H1 (cell line): ENCODE data around the gene SKIDA1. TPM values are rescaled to one million over a fixed set of nuclear protein-coding genes. Genes with fewer than 3 reads are reported as not detected.
A peak's percentile ranks its signal among the peaks of the same experiment; 100 is the strongest.

Experiments
- CTCF ChIA-PET: fragments of 300-600 bp; sonication (Branson Sonifier 250); formaldehyde crosslinking; loops from one replicate; lab custom pipeline; 2021; ENCODE audit not compliant: partially characterized antibody; lab: Charles Lee
- POLR2A ChIA-PET: fragments of 300-600 bp; sonication (Branson Sonifier 250); formaldehyde crosslinking; loops from one replicate; lab custom pipeline; 2021; ENCODE audit warnings: inconsistent platforms; ENCODE audit not compliant: partially characterized antibody; lab: Charles Lee
- DNase-seq, 2 experiments: peaks; one replicate each; pipeline versions ENCODE4 v3.0.0 to v3.0.0-alpha.2; 2010 to 2022; ENCODE audit warnings: low spot score in 2 of 2, low read depth in 1 of 2, mixed read lengths in 1 of 2
- FAIRE-seq: peaks from 2 replicates; lab custom pipeline; 2011; peaks lifted over from hg19 to GRCh38; lab: Jason Lieb, UNC
- H2AFZ ChIP-seq: 2 replicates; pipeline ENCODE4 v1.8.1; 2012; ENCODE audit warnings: low read length, inconsistent platforms
- H2AK5ac ChIP-seq: 2 replicates; pipeline ENCODE4 v1.6.1; 2013; ENCODE audit warnings: low read depth, low read length
- H2BK120ac ChIP-seq: replicated peaks from 2 replicates; pipeline ENCODE3; 2013; ENCODE audit warnings: low read depth, low read length, inconsistent platforms
- H2BK12ac ChIP-seq: 2 replicates; pipeline ENCODE4 v1.6.1; 2013; ENCODE audit warnings: low read depth, low read length
- H2BK15ac ChIP-seq: 2 replicates; pipeline ENCODE4 v1.6.1; 2013; ENCODE audit warnings: low read length
- H2BK20ac ChIP-seq: 2 replicates; pipeline ENCODE4 v1.6.1; 2013; ENCODE audit warnings: low read length
- H2BK5ac ChIP-seq: 2 replicates; pipeline ENCODE4 v1.6.1; 2013; ENCODE audit warnings: low read depth, low read length
- H3K14ac ChIP-seq: 2 replicates; pipeline ENCODE4 v1.6.1; 2013; ENCODE audit warnings: inconsistent platforms; ENCODE audit not compliant: insufficient read length
- H3K18ac ChIP-seq: 2 replicates; pipeline ENCODE4 v1.6.1; 2013; ENCODE audit warnings: low read length; ENCODE audit errors: extremely low read depth
- H3K23ac ChIP-seq: 2 replicates; pipeline ENCODE4 v1.6.1; 2013; ENCODE audit warnings: inconsistent platforms; ENCODE audit not compliant: insufficient read length
- H3K23me2 ChIP-seq: 2 replicates; pipeline ENCODE4 v1.6.1; 2013; ENCODE audit warnings: low read depth, low read length
- H3K27ac ChIP-seq: 2 replicates; pipeline ENCODE4 v1.6.1; 2011; ENCODE audit warnings: low read depth, low read length, inconsistent platforms
- H3K27me3 ChIP-seq, 4 experiments: replicated peaks in 1 of 4; 1 replicate in 1 of 4; 2 replicates in 3 of 4; pipeline versions ENCODE4 v1.6.1 to v1.8.1; 2011 to 2013; ENCODE audit warnings: low read length in 3 of 4, mild to moderate bottlenecking in 3 of 4, inconsistent platforms in 2 of 4, mixed read lengths in 2 of 4, moderate library complexity in 1 of 4; ENCODE audit not compliant: control insufficient read depth in 3 of 4, insufficient read depth in 3 of 4; ENCODE audit errors: extremely low read depth in 1 of 4
- H3K36me3 ChIP-seq, 4 experiments: 2 replicates each; pipeline versions ENCODE4 v1.6.1 to v1.8.1; 2011 to 2013; ENCODE audit warnings: mild to moderate bottlenecking in 4 of 4, low read length in 3 of 4, moderate library complexity in 2 of 4, control low read depth in 1 of 4, inconsistent platforms in 1 of 4; ENCODE audit not compliant: insufficient read depth in 4 of 4, control insufficient read depth in 2 of 4
- H3K4ac ChIP-seq: replicated peaks from 2 replicates; pipeline ENCODE3; 2013; ENCODE audit warnings: low read length, low read depth, mixed read lengths, inconsistent platforms; ENCODE audit not compliant: insufficient read length
- H3K4me1 ChIP-seq, 4 experiments: replicated peaks in 1 of 4; 1 replicate in 1 of 4; 2 replicates in 3 of 4; pipeline versions ENCODE4 v1.6.1 to v1.8.1; 2011 to 2013; ENCODE audit warnings: low read length in 3 of 4, inconsistent platforms in 2 of 4, mixed read lengths in 1 of 4; ENCODE audit not compliant: insufficient read depth in 4 of 4, control insufficient read depth in 3 of 4
- H3K4me2 ChIP-seq, 2 experiments: 2 replicates each; pipeline versions ENCODE4 v1.6.1 to v1.8.1; 2011 to 2013; ENCODE audit warnings: low read depth in 2 of 2, low read length in 2 of 2, control low read depth in 1 of 2, inconsistent platforms in 1 of 2, mild to moderate bottlenecking in 1 of 2; ENCODE audit not compliant: insufficient read depth in 1 of 2
- H3K4me3 ChIP-seq, 4 experiments: fragments of 200-600, 300-600 bp in 1 of 4; sonication (generic), shearing (Covaris generic), sonication (Bioruptor Twin) in 1 of 4; 2 replicates each; pipeline versions ENCODE4 v1.5.1 to v1.8.1; 2011 to 2016; ENCODE audit warnings: low read length in 4 of 4, low read depth in 3 of 4, control low read depth in 2 of 4, inconsistent platforms in 2 of 4, mild to moderate bottlenecking in 2 of 4, mixed read lengths in 1 of 4, moderate library complexity in 1 of 4; ENCODE audit not compliant: insufficient read depth in 2 of 4; ENCODE audit errors: extremely low read depth in 1 of 4
- H3K56ac ChIP-seq: replicated peaks from 2 replicates; pipeline ENCODE3; 2013; ENCODE audit warnings: low read depth, mild to moderate bottlenecking, mixed read lengths, low read length, inconsistent platforms; ENCODE audit not compliant: insufficient read length
- H3K79me1 ChIP-seq: 2 replicates; pipeline ENCODE4 v1.6.1; 2013; ENCODE audit warnings: low read depth, low read length, control low read depth
- H3K79me2 ChIP-seq, 2 experiments: 2 replicates each; pipeline versions ENCODE4 v1.6.1 to v1.8.1; 2012 to 2013; ENCODE audit warnings: low read length in 2 of 2, mild to moderate bottlenecking in 2 of 2, inconsistent platforms in 1 of 2; ENCODE audit not compliant: insufficient read depth in 2 of 2, control insufficient read depth in 1 of 2
- H3K9ac ChIP-seq, 4 experiments: replicated peaks in 1 of 4; 1 replicate in 1 of 4; 2 replicates in 3 of 4; pipeline versions ENCODE4 v1.6.1 to v1.8.1; 2011 to 2013; ENCODE audit warnings: low read depth in 3 of 4, low read length in 3 of 4, control low read depth in 2 of 4, mild to moderate bottlenecking in 2 of 4, moderate library complexity in 2 of 4, inconsistent platforms in 1 of 4; ENCODE audit errors: extremely low read depth in 1 of 4
- H3K9me3 ChIP-seq, 2 experiments: 2 replicates each; pipeline versions ENCODE4 v1.6.1 to v1.8.1; 2012 to 2013; ENCODE audit warnings: mild to moderate bottlenecking in 2 of 2, moderate library complexity in 2 of 2, control low read depth in 1 of 2, inconsistent platforms in 1 of 2, low read depth in 1 of 2, low read length in 1 of 2, mixed read lengths in 1 of 2; ENCODE audit not compliant: insufficient read depth in 2 of 2
- H4K20me1 ChIP-seq, 2 experiments: replicated peaks in 1 of 2; 2 replicates each; pipeline versions ENCODE3 to v1.8.1; 2011 to 2013; ENCODE audit warnings: inconsistent platforms in 2 of 2, low read length in 2 of 2, mild to moderate bottlenecking in 1 of 2; ENCODE audit not compliant: insufficient read depth in 2 of 2, control insufficient read depth in 1 of 2
- H4K5ac ChIP-seq: 2 replicates; pipeline ENCODE4 v1.6.1; 2013; ENCODE audit warnings: low read length, low read depth, mixed read lengths, inconsistent platforms; ENCODE audit not compliant: insufficient read length
- H4K8ac ChIP-seq: 2 replicates; pipeline ENCODE4 v1.8.0; 2013; ENCODE audit warnings: mild to moderate bottlenecking, moderate library complexity, low read length, inconsistent platforms; ENCODE audit not compliant: insufficient read depth; ENCODE audit errors: extremely low read depth
- H4K91ac ChIP-seq: replicated peaks from 2 replicates; pipeline ENCODE3; 2013; ENCODE audit warnings: low read length, mixed read lengths, inconsistent platforms; ENCODE audit not compliant: insufficient read length
- BACH1 ChIP-seq: IDR thresholded peaks from 2 replicates; pipeline ENCODE4 v1.6.1; 2012; ENCODE audit warnings: low read length, improper control_type of control experiment
- GTF2F1 ChIP-seq: IDR thresholded peaks from 2 replicates; pipeline ENCODE4 v1.6.1; 2012; ENCODE audit warnings: low read depth, low read length, improper control_type of control experiment, borderline replicate concordance
- KDM1A ChIP-seq: fragments of 200-600, 300-600 bp; sonication (generic); IDR thresholded peaks from 2 replicates; pipeline ENCODE4 v1.7.1; 2016; ENCODE audit warnings: mild to moderate bottlenecking, low read length, borderline replicate concordance
- RAD21 ChIP-seq, 2 experiments: IDR thresholded peaks in 1 of 2; conservative IDR thresholded peaks in 1 of 2; 2 replicates each; pipeline ENCODE4 v1.6.1; 2011; ENCODE audit warnings: low read depth in 2 of 2, low read length in 2 of 2, improper control_type of control experiment in 1 of 2, inconsistent platforms in 1 of 2, mild to moderate bottlenecking in 1 of 2, moderate library complexity in 1 of 2
- SP2 ChIP-seq: IDR thresholded peaks from 2 replicates; pipeline ENCODE4 v1.6.1; 2012; ENCODE audit warnings: mild to moderate bottlenecking, low read length, inconsistent platforms
- WGBS, 2 experiments: shearing (Covaris generic) in 1 of 2; methylation state at CpG; one replicate each; pipeline versions ENCODE4 v1.1.6 to v1.1.7; 2013 to 2015; ENCODE audit warnings: low lambda C conversion rate in 2 of 2, mixed read lengths in 2 of 2, inconsistent platforms in 1 of 2, low coverage in 1 of 2, missing lambda C conversion rate in 1 of 2; ENCODE audit not compliant: insufficient replicate concordance in 2 of 2, insufficient coverage in 1 of 2, insufficient read length in 1 of 2; ENCODE audit errors: extremely low coverage in 1 of 2, missing lambda C conversion rate in 1 of 2; 5-methylcytosine and 5-hydroxymethylcytosine counted together
- polyA plus RNA-seq, 7 experiments: library from polyadenylated mRNA; depleted of rRNA in 3 of 7; stranded (reverse) in 5 of 7; unstranded in 2 of 7; fragments of >200 nt in 5 of 7; fragments of 200-250 nt in 2 of 7; gene quantifications; 1 replicate in 5 of 7; 2 replicates in 1 of 7; 4 replicates in 1 of 7; pipeline versions ENCODE4 v1.2.1 to v1.2.3, GENCODE V29; 2011 to 2013; ENCODE audit warnings: missing spikeins in 2 of 7, mixed read lengths in 2 of 7
- total RNA-seq: library from RNA; stranded (reverse); fragmentation: NEBNext Ultra II Directional; extraction: Animal tissue kit (Norgen Biotek cat#: 25700); gene quantifications from 2 replicates; pipeline ENCODE4 v1.2.1, GENCODE V29; 2021
- TF ChIP-seq, protein P1 (sequence below): IDR thresholded peaks from 2 replicates; pipeline ENCODE4 v1.6.1; 2012; ENCODE audit warnings: inconsistent platforms

The SKIDA1 gene
- total and polyA plus RNA-seq, 2 of the 8 experiments (the other 6 are each of a cell fraction or from before 2014, with no cell fraction given), result 1.5 to 8.0 TPM

DNA sequence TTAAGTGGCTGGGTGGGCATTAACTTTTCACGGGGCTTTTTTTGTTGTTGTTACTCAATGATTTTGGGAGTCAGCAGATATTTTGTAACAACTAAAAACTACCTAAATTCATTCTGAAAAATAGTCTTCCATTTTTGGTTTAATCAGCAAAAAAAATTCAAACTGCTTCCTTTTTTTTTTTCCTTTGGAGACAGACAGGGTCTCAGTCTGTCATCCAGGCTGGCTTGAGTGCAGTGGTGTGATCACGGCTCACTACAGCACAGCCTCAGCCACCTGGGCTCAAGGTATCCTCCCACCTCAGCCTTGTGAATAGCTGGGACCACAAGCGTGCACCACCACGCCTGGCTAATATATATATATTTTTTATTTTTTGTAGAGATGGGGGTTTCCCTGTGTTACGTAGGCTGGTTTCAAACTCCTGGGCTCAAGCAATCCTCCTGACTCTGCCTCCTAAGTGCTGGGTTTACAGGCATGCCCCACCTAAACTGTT is 36.5 kb downstream of the SKIDA1 start:
- no peaks in the 10 kb centered on the region for H4K20me1 ChIP-seq
- POLR2A ChIA-PET, result interaction anchor here (1.1 kb wide), 2 partner anchors 38 to 207 kb away, joined by 3 to 4 read pairs; no protein-coding TSS in a partner anchor
- H3K23ac ChIP-seq, result no peak overlapping the region
- DNase-seq, result no peak
- CTCF ChIA-PET, result interaction anchor here (0.6 to 0.9 kb wide), 6 partner anchors 11 to 405 kb away, joined by 3 to 5 read pairs (median 3); no protein-coding TSS in a partner anchor
- no peak overlapping the region for H3K27ac ChIP-seq
- no peak for TF ChIP-seq GTF2F1
- TF ChIP-seq, protein P1, sequence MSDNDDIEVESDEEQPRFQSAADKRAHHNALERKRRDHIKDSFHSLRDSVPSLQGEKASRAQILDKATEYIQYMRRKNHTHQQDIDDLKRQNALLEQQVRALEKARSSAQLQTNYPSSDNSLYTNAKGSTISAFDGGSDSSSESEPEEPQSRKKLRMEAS, result no peak
- no peak for TF ChIP-seq RAD21 (IDR thresholded peaks at IDR 0.05 in 1 of 2, conservative IDR thresholded peaks at IDR 0.05 in 1 of 2; ENCODE audit: low read depth in 2 of 2, low read length in 2 of 2)
- TF ChIP-seq SP2, result no peak
- no peak for TF ChIP-seq BACH1
- TF ChIP-seq KDM1A, result no peak
- WGBS, 2 experiments, result 92% methylated on average over 5 of the region's 5 CpGs; no CpG with 5 or more reads in 1 of the 2 experiments
- no peak overlapping the region for H3K18ac ChIP-seq
- no peaks in the 10 kb centered on the region for H3K27me3 ChIP-seq
- no peak overlapping the region for H2BK20ac ChIP-seq
- H4K91ac ChIP-seq, result no peak overlapping the region
- no peak overlapping the region for H3K56ac ChIP-seq
- no peak overlapping the region for H3K4me2 ChIP-seq
- H2BK5ac ChIP-seq, result no peak overlapping the region
- no peak overlapping the region for H3K4me3 ChIP-seq
- H4K5ac ChIP-seq, result no peak overlapping the region
- H3K79me1 ChIP-seq, result no peaks in the 10 kb centered on the region
- no peak overlapping the region for H3K4ac ChIP-seq
- H2BK120ac ChIP-seq, result no peak overlapping the region
- peaks cover 0 to 7% (median 0%) of the 10 kb centered on the region in 4 experiments; a peak in 2 of 8 replicates for H3K36me3 ChIP-seq
- no peak overlapping the region for H3K14ac ChIP-seq
- peak overlapping the region; percentile 72; the same call in 1 of the 2 replicates for H2BK12ac ChIP-seq
- no peaks in the 10 kb centered on the region for H3K9me3 ChIP-seq
- no peak overlapping the region for H2AFZ ChIP-seq
- peaks cover 0 to 3% (median under 1%) of the 10 kb centered on the region in 4 experiments; a peak in 6 of 7 replicates for H3K4me1 ChIP-seq
- no peak for FAIRE-seq
- no peak overlapping the region for H3K9ac ChIP-seq
- no peaks in the 10 kb centered on the region for H3K23me2 ChIP-seq
- peaks cover 0 to 9% of the 10 kb centered on the region in 2 experiments; a peak in 2 of 4 replicates for H3K79me2 ChIP-seq
- H2AK5ac ChIP-seq, result no peak overlapping the region
- H2BK15ac ChIP-seq, result no peak overlapping the region
- H4K8ac ChIP-seq, result no peak overlapping the region
